Activated T-cell treated with anti-CD3 and anti-CD28 coated beads, Interleukin-2, amount 50 U/mL, for 72 hours (primary cell): Measurements from ENCODE around the gene HYAL3. TPM values are rescaled to one million over a fixed set of nuclear protein-coding genes. Genes with fewer than 3 reads are reported as not detected.
"Not testable (repeated sequence)": the region's sequence is repeated elsewhere in the genome, so short reads cannot be mapped to it uniquely, and the experiment has no call there.

ENCODE experiments used
- ATAC-seq, 2 donors: fragments of 150-1000 bp; cut with Tn5 transposase; replicated peaks in 1 of 2; 2 replicates each; pipeline ENCODE4 v1.10.0; 2021; ENCODE audit warnings: moderate library complexity in 2 of 2, mild to moderate bottlenecking in 1 of 2
- DNase-seq, 2 donors: peaks; one replicate each; pipeline ENCODE4 v3.0.0; 2021 to 2022; ENCODE audit warnings: mixed read lengths in 1 of 2
- H3K27ac Mint-ChIP-seq: one replicate; pipeline ENCODE4 v1.8.0; 2022; ENCODE audit warnings: mild to moderate bottlenecking, moderate library complexity, mixed read lengths
- H3K27me3 Mint-ChIP-seq: one replicate; pipeline ENCODE4 v1.8.0; 2022; ENCODE audit warnings: low read depth, mixed read lengths
- H3K36me3 Mint-ChIP-seq, 2 donors: one replicate each; pipeline ENCODE4 v1.8.0; 2022; ENCODE audit warnings: mixed read lengths in 2 of 2, mild to moderate bottlenecking in 1 of 2; ENCODE audit not compliant: insufficient read depth in 2 of 2
- H3K4me1 Mint-ChIP-seq: one replicate; pipeline ENCODE4 v1.8.0; 2022; ENCODE audit warnings: low read depth, mixed read lengths
- H3K4me3 Mint-ChIP-seq, 2 donors: one replicate each; pipeline ENCODE4 v1.8.0; 2022; ENCODE audit warnings: mild to moderate bottlenecking in 2 of 2, mixed read lengths in 2 of 2, moderate library complexity in 2 of 2
- H3K9me3 Mint-ChIP-seq, 2 donors: one replicate each; pipeline ENCODE4 v1.8.0; 2022; ENCODE audit warnings: mixed read lengths in 2 of 2
- total RNA-seq, 2 donors: library from RNA; stranded (reverse); gene quantifications; one replicate each; pipeline ENCODE4 v1.2.3, GENCODE V29; 2022

Gene HYAL3
- total RNA-seq, 2 donors from 2014 or later, result 6.7 to 7.1 TPM

DNA sequence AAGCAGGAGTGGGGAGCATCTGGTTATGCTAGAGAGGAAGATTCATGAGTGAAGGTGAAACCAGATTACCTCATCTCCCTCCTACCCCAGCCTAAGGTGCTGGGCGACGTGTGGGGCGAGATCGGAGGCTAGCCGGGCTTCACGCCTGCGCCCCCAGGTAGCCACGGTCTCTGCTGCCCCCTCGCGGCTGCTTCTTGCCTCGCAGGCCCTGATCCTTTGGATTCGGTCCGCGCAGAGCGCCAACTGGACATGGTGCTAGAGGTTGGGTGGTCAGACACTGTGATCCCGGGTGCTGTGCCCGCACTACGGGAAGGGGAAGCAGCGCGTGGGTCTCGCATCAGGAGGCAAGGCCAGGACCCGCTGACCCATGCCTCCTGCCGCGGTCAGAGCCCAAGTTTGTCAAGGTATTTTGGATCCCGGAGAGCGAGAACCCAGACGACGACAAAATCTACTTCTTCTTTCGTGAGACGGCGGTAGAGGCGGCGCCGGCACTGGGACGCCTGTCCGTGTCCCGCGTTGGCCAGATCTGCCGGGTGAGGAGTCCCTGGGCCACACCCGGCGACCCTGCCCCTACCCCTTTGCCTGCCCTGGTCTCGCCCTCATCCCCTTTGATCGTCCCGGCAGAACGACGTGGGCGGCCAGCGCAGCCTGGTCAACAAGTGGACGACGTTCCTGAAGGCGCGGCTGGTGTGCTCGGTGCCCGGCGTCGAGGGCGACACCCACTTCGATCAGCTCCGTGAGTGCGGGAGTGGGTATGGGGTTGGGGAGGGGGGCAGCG, 26.1 kb downstream of the HYAL3 start:
- H3K4me3 Mint-ChIP-seq, result peak overlapping the region; percentile 81 to 95
- peaks cover 0 to 1% of the 10 kb centered on the region in 2 donors for H3K36me3 Mint-ChIP-seq
- peaks cover 43% of the 10 kb centered on the region for H3K27me3 Mint-ChIP-seq
- peak; percentile 89 to 92 for ATAC-seq
- H3K27ac Mint-ChIP-seq, result no peak overlapping the region
- peak; percentile 92 to 96 for DNase-seq
- peaks cover 41% of the 10 kb centered on the region for H3K4me1 Mint-ChIP-seq
- H3K9me3 Mint-ChIP-seq, result no peaks in the 10 kb centered on the region

GRCh38 chr3:50272538-50272910, 26.7 kb downstream of the HYAL3 start:
- H3K36me3 Mint-ChIP-seq, H3K27ac Mint-ChIP-seq, H3K9me3 Mint-ChIP-seq, DNase-seq, H3K4me3 Mint-ChIP-seq: not testable (repeated sequence)
- peak in 1 of 2 donors; percentile 0 for ATAC-seq
- Mint-ChIP-seq H3K27me3 (peaks cover 38% of the 10 kb centered on the region), H3K4me1 (peaks cover 41% of the 10 kb centered on the region)

DNA sequence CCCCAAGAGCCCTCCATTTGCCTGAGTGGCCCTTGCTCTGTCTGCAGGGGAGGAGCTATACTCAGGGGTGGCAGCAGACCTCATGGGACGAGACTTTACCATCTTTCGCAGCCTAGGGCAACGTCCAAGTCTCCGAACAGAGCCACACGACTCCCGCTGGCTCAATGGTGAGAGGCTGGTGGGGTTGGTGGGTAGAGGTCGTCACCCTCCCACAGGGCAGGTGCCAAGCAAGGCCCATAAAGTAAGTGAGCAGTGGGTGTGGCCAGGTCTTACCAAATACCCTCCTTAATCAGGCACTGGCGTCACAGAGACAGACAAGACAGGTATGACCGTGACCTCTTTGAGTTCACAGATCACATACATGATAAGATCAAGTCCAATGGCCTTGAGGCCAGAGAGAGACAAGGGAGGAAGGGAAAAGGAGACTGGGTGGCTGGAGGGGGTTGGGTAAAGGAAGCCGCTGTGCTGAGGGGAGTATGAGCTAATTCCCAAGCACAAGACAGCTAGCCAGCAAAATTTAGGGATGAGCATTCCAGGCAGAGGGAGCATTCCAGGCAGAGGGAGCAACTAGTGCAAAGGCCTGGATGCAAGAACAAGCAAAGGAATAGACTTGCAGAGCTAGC, 27.8 kb downstream of the HYAL3 start:
- ATAC-seq, result no peak
- DNase-seq, result no peak
- H3K4me1 Mint-ChIP-seq, result peaks cover 41% of the 10 kb centered on the region
- no peaks in the 10 kb centered on the region for H3K9me3 Mint-ChIP-seq
- peaks cover 45% of the 10 kb centered on the region for H3K27me3 Mint-ChIP-seq
- no peak overlapping the region for H3K27ac Mint-ChIP-seq
- no peak overlapping the region for H3K4me3 Mint-ChIP-seq
- peaks cover 0 to 1% of the 10 kb centered on the region in 2 donors for H3K36me3 Mint-ChIP-seq

- H3K27me3 Mint-ChIP-seq, result peaks cover 45% of the 10 kb centered on the region
- H3K27ac Mint-ChIP-seq, result no peak overlapping the region
- peak in 1 of 2 donors; percentile 24 for DNase-seq
- no peak for ATAC-seq
- H3K36me3 Mint-ChIP-seq, result no peaks in the 10 kb centered on the region
- H3K9me3 Mint-ChIP-seq, result no peaks in the 10 kb centered on the region
- H3K4me3 Mint-ChIP-seq, result no peak overlapping the region
- H3K4me1 Mint-ChIP-seq, result peaks cover 34% of the 10 kb centered on the region
These were observed 28.6 kb downstream of the HYAL3 start for GRCh38 chr3:50270422-50271224.

- no peak overlapping the region for H3K4me3 Mint-ChIP-seq
- peaks cover 42% of the 10 kb centered on the region for H3K27me3 Mint-ChIP-seq
- H3K36me3 Mint-ChIP-seq, result no peaks in the 10 kb centered on the region
- H3K4me1 Mint-ChIP-seq, result peaks cover 28% of the 10 kb centered on the region
- H3K9me3 Mint-ChIP-seq, result no peaks in the 10 kb centered on the region
- DNase-seq (no peak), ATAC-seq (no peak)
- H3K27ac Mint-ChIP-seq, result no peak overlapping the region
These were observed 29.2 kb downstream of the HYAL3 start for GRCh38 chr3:50269977-50270413.

GRCh38 chr3:50269460-50269859, 29.7 kb downstream of the HYAL3 start:
- Mint-ChIP-seq H3K27me3 (peaks cover 37% of the 10 kb centered on the region), H3K4me3 (no peak overlapping the region), H3K36me3 (no peaks in the 10 kb centered on the region), H3K9me3 (no peaks in the 10 kb centered on the region), H3K27ac (no peak overlapping the region), H3K4me1 (peaks cover 24% of the 10 kb centered on the region)
- DNase-seq, result no peak
- ATAC-seq, result no peak

GRCh38 chr3:50268703-50269451, 30.3 kb downstream of the HYAL3 start, which contains the start of gene SEMA3B:
Gene SEMA3B, plus strand, starts transcription at chr3:50269147. Its CDS starts 94 bp downstream, at chr3:50269241.
- Mint-ChIP-seq H3K4me1 (peaks cover 18% of the 10 kb centered on the region), H3K27me3 (peaks cover 31% of the 10 kb centered on the region), H3K9me3 (no peaks in the 10 kb centered on the region), H3K4me3 (no peak within 1 kb of the TSS), H3K36me3 (no peaks in the 10 kb centered on the region), H3K27ac (no peak within 1 kb of the TSS)
- no peak for DNase-seq
- no peak for ATAC-seq

DNA sequence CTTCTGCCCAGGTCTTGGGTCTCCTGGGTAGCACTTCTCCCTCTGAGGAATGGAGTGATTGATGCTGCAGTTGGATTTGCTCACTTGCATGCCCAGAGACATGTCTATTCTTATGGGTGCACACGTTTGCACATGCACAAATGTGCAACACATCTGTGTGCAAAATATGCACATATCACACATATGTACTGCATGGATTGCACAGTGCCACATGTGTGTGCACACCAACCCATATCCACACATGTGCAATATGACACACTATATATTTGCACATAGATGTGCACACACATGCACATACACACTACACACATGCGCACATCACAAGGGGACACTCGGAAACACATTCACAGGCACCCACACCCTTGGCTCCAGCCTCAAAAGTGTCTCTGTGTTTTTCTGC, 30.9 kb downstream of the HYAL3 start:
- H3K4me1 Mint-ChIP-seq, result peaks cover 17% of the 10 kb centered on the region
- no peak overlapping the region for H3K4me3 Mint-ChIP-seq
- no peak for ATAC-seq
- DNase-seq, result no peak
- no peaks in the 10 kb centered on the region for H3K36me3 Mint-ChIP-seq
- H3K27me3 Mint-ChIP-seq, result peaks cover 29% of the 10 kb centered on the region
- no peak overlapping the region for H3K27ac Mint-ChIP-seq
- no peaks in the 10 kb centered on the region for H3K9me3 Mint-ChIP-seq

DNA sequence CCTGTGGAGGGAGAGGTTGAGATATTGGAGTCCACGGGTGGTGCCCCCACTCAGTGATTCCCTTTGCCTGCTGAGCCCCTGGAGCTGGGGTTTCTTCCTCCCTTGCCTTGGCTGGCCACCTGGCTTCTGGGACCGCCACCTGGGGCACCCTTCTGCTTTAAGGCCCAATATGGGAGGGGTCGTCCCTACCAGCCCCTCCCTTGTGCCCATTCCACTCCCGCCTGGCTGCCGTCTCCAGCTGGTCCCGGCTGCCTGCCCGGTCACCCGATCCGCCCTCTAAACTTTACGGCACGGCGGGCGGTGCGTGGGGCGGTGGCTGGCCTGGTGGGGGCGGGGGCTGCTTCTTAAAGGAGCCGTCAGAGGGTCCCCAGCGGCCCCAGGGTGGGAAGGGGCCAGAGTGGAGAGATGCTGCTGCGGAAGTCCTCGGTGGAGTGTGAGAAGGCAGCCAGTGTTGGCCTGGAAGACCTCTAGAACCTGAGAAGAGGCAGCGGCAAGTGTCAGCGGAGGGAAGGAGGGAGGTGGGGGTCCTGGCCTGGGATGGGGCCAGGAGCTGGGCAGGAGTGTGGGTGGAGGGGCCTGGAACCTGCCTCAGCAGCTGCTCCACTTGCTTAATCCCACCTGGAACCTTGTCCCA, 31.8 kb downstream of the HYAL3 start:
- Mint-ChIP-seq H3K36me3 (no peaks in the 10 kb centered on the region), H3K9me3 (no peaks in the 10 kb centered on the region), H3K27ac (no peak overlapping the region), H3K27me3 (peaks cover 24% of the 10 kb centered on the region), H3K4me3 (no peak overlapping the region), H3K4me1 (peaks cover 8% of the 10 kb centered on the region)
- no peak for ATAC-seq
- DNase-seq, result no peak

GRCh38 chr3:50266836-50267235, 32.4 kb downstream of the HYAL3 start:
- ATAC-seq, result no peak
- Mint-ChIP-seq H3K27ac (no peak overlapping the region), H3K4me1 (peaks cover 4% of the 10 kb centered on the region), H3K27me3 (peaks cover 24% of the 10 kb centered on the region), H3K4me3 (no peak overlapping the region), H3K9me3 (no peaks in the 10 kb centered on the region), H3K36me3 (no peaks in the 10 kb centered on the region)
- DNase-seq, result no peak

- H3K4me3 Mint-ChIP-seq, result no peak overlapping the region
- no peaks in the 10 kb centered on the region for H3K9me3 Mint-ChIP-seq
- ATAC-seq (no peak), DNase-seq (no peak)
- H3K4me1 Mint-ChIP-seq, result no peaks in the 10 kb centered on the region
- H3K36me3 Mint-ChIP-seq, result no peaks in the 10 kb centered on the region
- peaks cover 24% of the 10 kb centered on the region for H3K27me3 Mint-ChIP-seq
- no peak overlapping the region for H3K27ac Mint-ChIP-seq
These were observed 33.2 kb downstream of the HYAL3 start for GRCh38 chr3:50266017-50266416.

GRCh38 chr3:50265571-50265970, 33.6 kb downstream of the HYAL3 start:
- Mint-ChIP-seq H3K27me3 (peaks cover 24% of the 10 kb centered on the region), H3K27ac (no peak overlapping the region)

More at GRCh38 chr3:50265571-50265970, 33.6 kb downstream of the HYAL3 start:
- ATAC-seq (no peak), DNase-seq (no peak)
- H3K4me3 Mint-ChIP-seq, result no peak overlapping the region
- no peaks in the 10 kb centered on the region for H3K36me3 Mint-ChIP-seq
- H3K9me3 Mint-ChIP-seq, result no peaks in the 10 kb centered on the region
- H3K4me1 Mint-ChIP-seq, result no peaks in the 10 kb centered on the region
